ENCODE data around the gene NXF2B.

- TF ChIP-seq, protein P1, sequence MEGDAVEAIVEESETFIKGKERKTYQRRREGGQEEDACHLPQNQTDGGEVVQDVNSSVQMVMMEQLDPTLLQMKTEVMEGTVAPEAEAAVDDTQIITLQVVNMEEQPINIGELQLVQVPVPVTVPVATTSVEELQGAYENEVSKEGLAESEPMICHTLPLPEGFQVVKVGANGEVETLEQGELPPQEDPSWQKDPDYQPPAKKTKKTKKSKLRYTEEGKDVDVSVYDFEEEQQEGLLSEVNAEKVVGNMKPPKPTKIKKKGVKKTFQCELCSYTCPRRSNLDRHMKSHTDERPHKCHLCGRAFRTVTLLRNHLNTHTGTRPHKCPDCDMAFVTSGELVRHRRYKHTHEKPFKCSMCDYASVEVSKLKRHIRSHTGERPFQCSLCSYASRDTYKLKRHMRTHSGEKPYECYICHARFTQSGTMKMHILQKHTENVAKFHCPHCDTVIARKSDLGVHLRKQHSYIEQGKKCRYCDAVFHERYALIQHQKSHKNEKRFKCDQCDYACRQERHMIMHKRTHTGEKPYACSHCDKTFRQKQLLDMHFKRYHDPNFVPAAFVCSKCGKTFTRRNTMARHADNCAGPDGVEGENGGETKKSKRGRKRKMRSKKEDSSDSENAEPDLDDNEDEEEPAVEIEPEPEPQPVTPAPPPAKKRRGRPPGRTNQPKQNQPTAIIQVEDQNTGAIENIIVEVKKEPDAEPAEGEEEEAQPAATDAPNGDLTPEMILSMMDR (IDR thresholded peaks at IDR 0.05; ENCODE audit: low read depth, low read length, missing input control) = no peak
- TF ChIP-seq YY1 (IDR thresholded peaks at IDR 0.05) (no peak), SP1 (IDR thresholded peaks at IDR 0.05) (no peak), TAF1 (conservative IDR thresholded peaks at IDR 0.05) (no peak), FOXA2 (IDR thresholded peaks at IDR 0.05) (no peak), JUND (IDR thresholded peaks at IDR 0.05) (no peak), ZBTB33 (IDR thresholded peaks at IDR 0.05) (no peak), HNF4A (conservative IDR thresholded peaks at IDR 0.05) (no peak), EGR1 (IDR thresholded peaks at IDR 0.05; ENCODE audit: low read depth in 2 of 2) (no peak), REST (IDR thresholded peaks at IDR 0.05) (no peak), FOXA1 (IDR thresholded peaks at IDR 0.05) (no peak), RXRA (IDR thresholded peaks at IDR 0.05) (no peak), GABPA (IDR thresholded peaks at IDR 0.05 in 1 of 2, conservative IDR thresholded peaks at IDR 0.05 in 1 of 2) (no peak)
- TF ChIP-seq, protein P2, sequence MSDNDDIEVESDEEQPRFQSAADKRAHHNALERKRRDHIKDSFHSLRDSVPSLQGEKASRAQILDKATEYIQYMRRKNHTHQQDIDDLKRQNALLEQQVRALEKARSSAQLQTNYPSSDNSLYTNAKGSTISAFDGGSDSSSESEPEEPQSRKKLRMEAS (IDR thresholded peaks at IDR 0.05) = no peak
Measured at GRCh38 chrX:102338162-102338561, 101.6 kb downstream of the NXF2B start.
